ENCODE data around the gene ZNF283. TPM values are rescaled to one million over a fixed set of nuclear protein-coding genes. Genes with fewer than 3 reads are reported as not detected.

Gene ZNF283
- total RNA-seq, 1 donor from 2014 or later = 13.0 TPM

DNA sequence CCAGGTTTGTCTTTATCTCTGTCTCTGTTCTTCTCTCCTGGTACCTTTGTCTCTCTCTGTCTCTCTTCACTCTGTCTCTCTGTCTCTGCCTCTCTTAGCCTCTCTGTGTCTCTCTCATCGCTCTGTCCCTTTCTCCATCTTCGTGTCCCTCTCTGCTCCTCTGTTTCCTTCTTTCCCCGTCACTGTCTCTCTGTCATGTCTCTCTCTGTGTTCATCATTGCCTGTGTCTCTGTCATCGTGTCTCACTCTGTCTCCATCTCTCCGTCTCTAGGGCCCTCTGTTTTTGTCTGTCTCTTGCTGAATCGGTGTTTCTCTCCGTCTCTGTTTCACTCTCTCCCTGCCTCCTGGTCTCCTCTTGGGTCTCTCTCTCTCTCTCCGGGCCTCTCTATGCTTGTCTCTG is 43.5 kb upstream of the ZNF283 start:
- peaks cover 7% of the 10 kb centered on the region for H3K4me1 Mint-ChIP-seq (ENCODE audit: low read depth, unreplicated experiment)
- H3K4me3 Mint-ChIP-seq (ENCODE audit: unreplicated experiment) = no peak overlapping the region
- no peaks in the 10 kb centered on the region for H3K36me3 Mint-ChIP-seq (ENCODE audit: unreplicated experiment)
- H3K27ac Mint-ChIP-seq (ENCODE audit: unreplicated experiment) = no peak overlapping the region
- TF ChIP-seq, protein P1, sequence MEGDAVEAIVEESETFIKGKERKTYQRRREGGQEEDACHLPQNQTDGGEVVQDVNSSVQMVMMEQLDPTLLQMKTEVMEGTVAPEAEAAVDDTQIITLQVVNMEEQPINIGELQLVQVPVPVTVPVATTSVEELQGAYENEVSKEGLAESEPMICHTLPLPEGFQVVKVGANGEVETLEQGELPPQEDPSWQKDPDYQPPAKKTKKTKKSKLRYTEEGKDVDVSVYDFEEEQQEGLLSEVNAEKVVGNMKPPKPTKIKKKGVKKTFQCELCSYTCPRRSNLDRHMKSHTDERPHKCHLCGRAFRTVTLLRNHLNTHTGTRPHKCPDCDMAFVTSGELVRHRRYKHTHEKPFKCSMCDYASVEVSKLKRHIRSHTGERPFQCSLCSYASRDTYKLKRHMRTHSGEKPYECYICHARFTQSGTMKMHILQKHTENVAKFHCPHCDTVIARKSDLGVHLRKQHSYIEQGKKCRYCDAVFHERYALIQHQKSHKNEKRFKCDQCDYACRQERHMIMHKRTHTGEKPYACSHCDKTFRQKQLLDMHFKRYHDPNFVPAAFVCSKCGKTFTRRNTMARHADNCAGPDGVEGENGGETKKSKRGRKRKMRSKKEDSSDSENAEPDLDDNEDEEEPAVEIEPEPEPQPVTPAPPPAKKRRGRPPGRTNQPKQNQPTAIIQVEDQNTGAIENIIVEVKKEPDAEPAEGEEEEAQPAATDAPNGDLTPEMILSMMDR (IDR thresholded peaks at IDR 0.05; ENCODE audit: partially characterized antibody, unreplicated experiment) = no peak
- no peak for DNase-seq
- H3K27me3 Mint-ChIP-seq (ENCODE audit: unreplicated experiment) = peaks cover 11% of the 10 kb centered on the region
- peaks cover 13% of the 10 kb centered on the region for H3K9me3 Mint-ChIP-seq (ENCODE audit: unreplicated experiment)

DNA sequence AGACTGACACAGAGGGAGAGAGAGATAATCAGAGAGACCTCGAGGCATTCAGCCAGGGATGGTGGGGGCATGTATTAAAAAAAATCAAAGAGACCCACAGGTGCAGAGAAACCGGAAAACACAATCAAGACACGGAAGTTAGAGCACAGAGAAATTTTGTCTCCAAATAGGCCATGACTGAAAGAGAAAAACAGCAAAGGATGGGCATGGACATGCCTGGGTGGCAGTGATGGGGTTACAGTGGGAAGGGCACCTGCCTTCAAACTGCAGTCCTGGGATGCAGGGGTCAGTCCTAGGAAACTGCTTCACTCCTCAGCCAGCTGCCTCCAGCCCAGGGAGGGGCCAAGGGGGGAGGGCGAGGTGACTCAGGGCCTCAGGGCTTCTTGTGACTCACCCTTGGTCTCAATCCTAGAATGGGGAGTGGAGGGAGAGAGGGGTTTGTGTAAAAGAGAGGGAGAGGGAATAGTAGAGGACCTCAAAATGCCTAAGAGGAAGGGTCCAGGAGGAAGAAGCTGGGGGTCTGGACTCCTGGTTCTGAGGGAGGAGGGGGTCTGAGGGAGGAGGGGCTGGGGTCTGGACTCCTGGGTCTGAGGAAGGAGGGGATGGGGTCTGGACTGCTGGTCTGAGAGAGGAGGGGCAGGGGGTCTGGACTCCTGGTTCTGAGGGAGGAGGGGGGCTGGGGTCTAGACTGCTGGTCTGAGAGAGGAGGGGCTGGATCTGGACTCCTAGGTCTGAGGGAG is 42.7 kb upstream of the ZNF283 start:
- Mint-ChIP-seq H3K4me1 (ENCODE audit: low read depth, unreplicated experiment) (peaks cover 7% of the 10 kb centered on the region), H3K27me3 (ENCODE audit: unreplicated experiment) (peaks cover 8% of the 10 kb centered on the region), H3K9me3 (ENCODE audit: unreplicated experiment) (peaks cover 13% of the 10 kb centered on the region), H3K27ac (ENCODE audit: unreplicated experiment) (no peak overlapping the region), H3K36me3 (ENCODE audit: unreplicated experiment) (no peaks in the 10 kb centered on the region), H3K4me3 (ENCODE audit: unreplicated experiment) (no peak overlapping the region)
- TF ChIP-seq, protein P1 (IDR thresholded peaks at IDR 0.05; ENCODE audit: partially characterized antibody, unreplicated experiment) = no peak
- no peak for DNase-seq

DNA sequence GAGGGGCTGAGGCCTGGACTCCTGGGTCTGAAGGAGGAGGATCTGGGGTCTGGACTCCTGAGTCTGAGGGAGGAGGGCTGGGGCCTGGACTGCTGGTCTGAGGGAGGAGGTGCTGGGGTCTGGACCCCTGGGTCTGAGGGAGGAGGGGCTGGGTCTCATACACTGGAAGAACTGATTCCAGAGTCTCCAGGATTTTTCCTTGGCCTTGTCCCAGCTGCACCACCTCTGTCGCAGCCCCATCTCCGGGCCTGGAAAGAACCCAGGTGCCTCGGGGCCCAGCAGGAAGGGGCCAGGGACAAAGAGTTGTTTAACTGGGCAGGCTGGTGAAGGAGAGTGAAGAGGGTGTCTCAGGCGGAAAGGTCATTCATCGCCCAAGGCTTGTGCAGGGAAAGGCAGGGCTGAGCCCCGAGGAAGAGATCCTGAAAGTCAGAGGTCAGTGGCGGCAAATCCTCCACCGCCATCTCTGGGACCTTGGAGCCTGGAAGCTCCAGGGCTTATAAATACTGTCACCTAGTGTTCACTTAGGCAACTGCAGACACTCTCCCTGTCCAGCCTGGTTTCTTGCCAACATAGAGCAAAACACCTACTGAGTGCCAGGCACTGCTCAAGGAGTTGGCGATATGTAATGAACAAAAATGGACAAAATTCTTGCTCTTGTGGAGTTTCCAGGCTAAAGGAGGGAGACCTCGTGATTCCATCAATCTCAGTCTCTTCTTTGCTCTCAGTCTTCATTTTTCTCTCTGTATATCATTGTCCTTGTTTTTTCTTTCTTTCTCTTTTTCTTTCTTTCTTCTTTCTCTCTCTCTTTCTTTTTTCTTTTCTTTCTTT is 41.9 kb upstream of the ZNF283 start:
- no peak overlapping the region for H3K4me3 Mint-ChIP-seq (ENCODE audit: unreplicated experiment)
- H3K36me3 Mint-ChIP-seq (ENCODE audit: unreplicated experiment) = no peaks in the 10 kb centered on the region
- peaks cover 13% of the 10 kb centered on the region for H3K9me3 Mint-ChIP-seq (ENCODE audit: unreplicated experiment)
- TF ChIP-seq, protein P1 (IDR thresholded peaks at IDR 0.05; ENCODE audit: partially characterized antibody, unreplicated experiment) = peak; percentile 90
- H3K4me1 Mint-ChIP-seq (ENCODE audit: low read depth, unreplicated experiment) = peaks cover 7% of the 10 kb centered on the region
- H3K27ac Mint-ChIP-seq (ENCODE audit: unreplicated experiment) = no peak overlapping the region
- DNase-seq = peak; percentile 63
- H3K27me3 Mint-ChIP-seq (ENCODE audit: unreplicated experiment) = peaks cover 8% of the 10 kb centered on the region

DNA sequence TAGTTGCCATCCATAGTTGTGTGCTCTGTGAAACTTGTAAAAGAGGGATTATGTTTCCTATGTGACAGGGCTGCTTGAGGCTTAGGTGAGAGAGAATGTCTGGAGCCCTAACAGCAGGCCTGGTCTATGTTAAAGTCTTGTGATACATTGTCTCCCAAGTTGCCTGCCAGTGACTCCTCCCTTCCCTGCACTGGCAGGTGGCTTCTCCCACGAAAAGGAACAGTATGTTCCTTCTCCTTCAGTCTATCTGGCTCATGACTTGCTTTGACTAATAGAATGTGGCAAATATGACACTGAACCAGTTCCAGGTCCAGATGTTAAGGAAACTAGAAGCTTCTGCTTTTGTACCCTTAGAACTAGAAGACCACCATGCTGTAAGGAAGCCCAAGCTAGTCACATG is 40.5 kb upstream of the ZNF283 start:
- Mint-ChIP-seq H3K9me3 (ENCODE audit: unreplicated experiment) (peaks cover 9% of the 10 kb centered on the region), H3K4me1 (ENCODE audit: low read depth, unreplicated experiment) (peaks cover 3% of the 10 kb centered on the region), H3K27me3 (ENCODE audit: unreplicated experiment) (peaks cover 11% of the 10 kb centered on the region), H3K27ac (ENCODE audit: unreplicated experiment) (no peak overlapping the region), H3K4me3 (ENCODE audit: unreplicated experiment) (no peak overlapping the region), H3K36me3 (ENCODE audit: unreplicated experiment) (no peaks in the 10 kb centered on the region)
- TF ChIP-seq, protein P1 (IDR thresholded peaks at IDR 0.05; ENCODE audit: partially characterized antibody, unreplicated experiment) = no peak
- DNase-seq = no peak

DNA sequence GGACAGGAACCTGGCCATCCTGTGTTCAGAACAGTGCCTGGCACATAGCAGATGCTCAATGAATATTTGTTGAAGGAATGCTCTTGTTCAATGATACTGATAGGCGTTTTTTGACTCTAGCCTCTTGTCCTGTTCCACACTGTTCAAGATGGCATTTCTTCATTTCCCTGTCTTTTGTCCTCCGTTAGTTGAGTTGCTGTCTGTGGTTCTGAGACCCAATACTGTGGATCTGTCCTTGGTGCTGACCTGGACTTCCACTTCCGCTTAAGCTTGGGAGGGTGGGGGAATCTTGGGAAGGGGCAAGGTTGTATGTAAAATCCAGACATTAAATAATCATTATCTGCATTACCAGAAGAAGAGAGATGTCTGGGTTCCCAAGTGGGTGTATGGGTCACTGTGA is 38.1 kb upstream of the ZNF283 start:
- H3K4me3 Mint-ChIP-seq (ENCODE audit: unreplicated experiment) = no peak overlapping the region
- no peaks in the 10 kb centered on the region for H3K4me1 Mint-ChIP-seq (ENCODE audit: low read depth, unreplicated experiment)
- no peak for DNase-seq

More for the DNA sequence above, 38.1 kb upstream of the ZNF283 start:
- H3K27me3 Mint-ChIP-seq (ENCODE audit: unreplicated experiment) = peaks cover 8% of the 10 kb centered on the region
- TF ChIP-seq, protein P1 (IDR thresholded peaks at IDR 0.05; ENCODE audit: partially characterized antibody, unreplicated experiment) = no peak
- peaks cover 2% of the 10 kb centered on the region for H3K9me3 Mint-ChIP-seq (ENCODE audit: unreplicated experiment)
- no peak overlapping the region for H3K27ac Mint-ChIP-seq (ENCODE audit: unreplicated experiment)
- H3K36me3 Mint-ChIP-seq (ENCODE audit: unreplicated experiment) = no peaks in the 10 kb centered on the region
